ENCODE results near the gene TTC7B. TPM values are rescaled to one million over a fixed set of nuclear protein-coding genes. Genes with fewer than 3 reads are reported as not detected.

Gene TTC7B
- total and polyA plus RNA-seq, 2 donors (not counting 1 experiment from before 2014, with no cell fraction given): 18.8 to 37.5 TPM

DNA sequence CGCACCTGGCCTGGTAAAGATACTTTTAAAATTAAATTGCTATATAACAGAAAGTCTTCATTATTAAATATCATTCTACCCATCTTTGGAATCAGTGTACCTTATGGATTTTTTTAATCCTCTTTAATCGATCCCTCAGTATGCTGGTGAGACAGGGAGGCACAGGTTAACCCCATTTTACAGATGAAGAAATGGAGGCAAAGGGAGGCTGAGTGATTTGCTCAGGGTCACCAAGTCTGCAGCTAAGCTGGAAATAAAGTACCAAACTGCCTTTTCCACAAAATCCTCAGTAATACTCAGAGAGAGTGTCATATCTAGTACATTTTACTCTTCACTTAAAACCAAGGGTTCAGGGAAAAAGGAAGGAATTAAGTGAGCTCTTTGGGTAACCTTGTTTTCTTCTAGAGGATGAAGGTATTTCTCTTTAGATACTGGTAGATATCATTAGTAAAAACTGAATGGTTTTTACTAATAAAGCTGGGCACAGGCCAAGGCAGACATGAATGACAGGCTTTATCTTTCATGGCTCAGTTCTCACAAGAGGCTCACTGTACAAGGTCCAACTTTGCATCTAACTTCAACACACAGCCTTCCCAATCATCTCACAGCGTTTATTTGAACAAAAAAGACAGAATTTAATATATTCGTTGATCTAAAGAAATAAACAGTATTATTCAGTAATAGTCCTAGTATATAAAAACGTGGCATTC, 35.3 kb upstream of the TTC7B start:
- Histone ChIP-seq H3K9ac (ENCODE audit: insufficient read depth, low read length) (no peak overlapping the region), H3K4me2 (ENCODE audit: extremely low read depth, insufficient read depth, low read length) (no peak overlapping the region)

DNA sequence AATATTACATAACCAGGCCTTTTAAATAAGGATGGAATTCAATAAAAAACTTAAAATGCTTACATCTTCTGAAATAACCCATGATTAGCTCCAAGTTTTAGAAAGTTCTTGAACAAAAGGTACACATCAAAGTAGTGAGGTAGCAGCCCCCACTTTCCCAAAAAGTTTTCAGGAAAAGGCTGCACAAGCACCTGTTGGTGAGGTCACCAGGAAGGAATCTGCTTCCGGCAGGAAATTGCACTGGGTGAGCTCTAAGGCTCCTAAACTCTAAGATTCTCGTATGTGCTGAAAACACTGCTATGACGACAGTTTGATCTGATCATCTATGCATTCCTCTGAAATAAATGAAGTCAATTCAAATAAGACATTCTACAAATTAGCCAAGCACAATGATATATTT, 34.3 kb upstream of the TTC7B start:
- H3K27me3 ChIP-seq (ENCODE audit: control insufficient read depth, insufficient read depth, low read length): no peaks in the 10 kb centered on the region
- no peaks in the 10 kb centered on the region for H3K4me1 ChIP-seq (ENCODE audit: control insufficient read depth, extremely low read depth, insufficient read depth, low read length)
- no peak overlapping the region for H2AFZ ChIP-seq (ENCODE audit: low read length)
- H3K4me2 ChIP-seq (ENCODE audit: extremely low read depth, insufficient read depth, low read length): no peak overlapping the region
- no peaks in the 10 kb centered on the region for H4K20me1 ChIP-seq (ENCODE audit: control insufficient read depth, extremely low read depth, insufficient read depth, low read length)
- no peak overlapping the region for H3K9ac ChIP-seq (ENCODE audit: insufficient read depth, low read length)
- no peaks in the 10 kb centered on the region for H3K9me3 ChIP-seq (ENCODE audit: control insufficient read depth, insufficient read depth, low read depth, low read length)
- DNase-seq (ENCODE audit: low read depth in 2 of 2): peak; percentile 16 to 77
- H3K36me3 ChIP-seq (ENCODE audit: control insufficient read depth, insufficient read depth, low read length): no peaks in the 10 kb centered on the region
- no peak overlapping the region for H3K4me3 ChIP-seq (replicated peaks in 1 of 4; ENCODE audit: control extremely low read depth in 1 of 4, insufficient read depth in 1 of 4, low read depth in 3 of 4, low read length in 4 of 4)
- no peaks in the 10 kb centered on the region for H3K79me2 ChIP-seq (ENCODE audit: control insufficient read depth, insufficient read depth, low read length)
- H3K27ac ChIP-seq (ENCODE audit: insufficient read depth, low read length): peak overlapping the region; percentile 34
- TF ChIP-seq, protein P1, sequence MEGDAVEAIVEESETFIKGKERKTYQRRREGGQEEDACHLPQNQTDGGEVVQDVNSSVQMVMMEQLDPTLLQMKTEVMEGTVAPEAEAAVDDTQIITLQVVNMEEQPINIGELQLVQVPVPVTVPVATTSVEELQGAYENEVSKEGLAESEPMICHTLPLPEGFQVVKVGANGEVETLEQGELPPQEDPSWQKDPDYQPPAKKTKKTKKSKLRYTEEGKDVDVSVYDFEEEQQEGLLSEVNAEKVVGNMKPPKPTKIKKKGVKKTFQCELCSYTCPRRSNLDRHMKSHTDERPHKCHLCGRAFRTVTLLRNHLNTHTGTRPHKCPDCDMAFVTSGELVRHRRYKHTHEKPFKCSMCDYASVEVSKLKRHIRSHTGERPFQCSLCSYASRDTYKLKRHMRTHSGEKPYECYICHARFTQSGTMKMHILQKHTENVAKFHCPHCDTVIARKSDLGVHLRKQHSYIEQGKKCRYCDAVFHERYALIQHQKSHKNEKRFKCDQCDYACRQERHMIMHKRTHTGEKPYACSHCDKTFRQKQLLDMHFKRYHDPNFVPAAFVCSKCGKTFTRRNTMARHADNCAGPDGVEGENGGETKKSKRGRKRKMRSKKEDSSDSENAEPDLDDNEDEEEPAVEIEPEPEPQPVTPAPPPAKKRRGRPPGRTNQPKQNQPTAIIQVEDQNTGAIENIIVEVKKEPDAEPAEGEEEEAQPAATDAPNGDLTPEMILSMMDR (conservative IDR thresholded peaks at IDR 0.05 in 1 of 2, IDR thresholded peaks at IDR 0.05 in 1 of 2; ENCODE audit: low read depth in 1 of 2, low read length in 2 of 2): no peak
- no peak for TF ChIP-seq EZH2 (IDR thresholded peaks at IDR 0.05; ENCODE audit: low read length, missing control alignments)

More for the DNA sequence above, 35.3 kb upstream of the TTC7B start:
- no peaks in the 10 kb centered on the region for H3K9me3 ChIP-seq (ENCODE audit: control insufficient read depth, insufficient read depth, low read depth, low read length)
- no peaks in the 10 kb centered on the region for H3K36me3 ChIP-seq (ENCODE audit: control insufficient read depth, insufficient read depth, low read length)
- no peaks in the 10 kb centered on the region for H3K4me1 ChIP-seq (ENCODE audit: control insufficient read depth, extremely low read depth, insufficient read depth, low read length)
- no peak for DNase-seq (ENCODE audit: low read depth in 2 of 2)
- H3K79me2 ChIP-seq (ENCODE audit: control insufficient read depth, insufficient read depth, low read length): no peaks in the 10 kb centered on the region
- peak overlapping the region; percentile 29 for H3K27ac ChIP-seq (ENCODE audit: insufficient read depth, low read length)
- no peaks in the 10 kb centered on the region for H3K27me3 ChIP-seq (ENCODE audit: control insufficient read depth, insufficient read depth, low read length)
- no peak overlapping the region for H3K4me3 ChIP-seq (replicated peaks in 1 of 4; ENCODE audit: control extremely low read depth in 1 of 4, insufficient read depth in 1 of 4, low read depth in 3 of 4, low read length in 4 of 4)
- TF ChIP-seq EZH2 (IDR thresholded peaks at IDR 0.05; ENCODE audit: low read length, missing control alignments): no peak
- TF ChIP-seq, protein P1 (conservative IDR thresholded peaks at IDR 0.05 in 1 of 2, IDR thresholded peaks at IDR 0.05 in 1 of 2; ENCODE audit: low read depth in 1 of 2, low read length in 2 of 2): no peak
- no peak overlapping the region for H2AFZ ChIP-seq (ENCODE audit: low read length)
- no peaks in the 10 kb centered on the region for H4K20me1 ChIP-seq (ENCODE audit: control insufficient read depth, extremely low read depth, insufficient read depth, low read length)

DNA sequence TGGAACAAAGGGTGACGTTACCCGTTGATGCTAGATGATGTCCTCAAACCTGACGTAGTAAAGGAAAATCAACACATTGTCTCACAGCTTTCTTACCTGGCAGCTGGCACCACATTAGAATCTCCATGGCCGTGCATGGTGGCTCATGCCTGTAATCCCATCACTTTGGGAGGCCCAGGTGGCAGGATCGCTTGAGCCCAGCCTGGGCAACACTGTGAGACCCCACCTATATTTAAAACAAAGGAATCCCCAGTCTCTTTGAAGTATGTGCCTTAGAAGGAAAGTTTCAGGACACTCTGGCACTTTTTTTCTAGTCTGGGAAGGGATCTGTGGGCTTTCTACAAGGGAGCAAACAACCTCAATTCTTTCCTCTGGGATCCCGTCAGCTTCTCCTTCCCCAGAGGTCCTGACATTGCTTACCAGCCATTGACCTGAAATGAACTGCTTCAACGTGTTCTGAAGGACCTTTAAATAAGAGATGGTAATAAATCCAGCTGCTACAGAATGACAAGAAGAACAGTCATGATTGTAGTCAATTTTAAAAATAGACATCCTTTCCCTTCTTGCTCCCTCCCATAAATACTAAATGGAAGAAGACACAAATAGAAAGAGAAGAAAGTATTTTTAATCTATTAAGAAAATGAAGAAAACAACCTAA, 33.7 kb upstream of the TTC7B start:
- Histone ChIP-seq H2AFZ (ENCODE audit: low read length) (no peak overlapping the region), H3K9me3 (ENCODE audit: control insufficient read depth, insufficient read depth, low read depth, low read length) (no peaks in the 10 kb centered on the region), H3K79me2 (ENCODE audit: control insufficient read depth, insufficient read depth, low read length) (no peaks in the 10 kb centered on the region), H3K36me3 (ENCODE audit: control insufficient read depth, insufficient read depth, low read length) (no peaks in the 10 kb centered on the region), H3K27me3 (ENCODE audit: control insufficient read depth, insufficient read depth, low read length) (no peaks in the 10 kb centered on the region), H4K20me1 (ENCODE audit: control insufficient read depth, extremely low read depth, insufficient read depth, low read length) (no peaks in the 10 kb centered on the region), H3K9ac (ENCODE audit: insufficient read depth, low read length) (no peak overlapping the region), H3K4me1 (ENCODE audit: control insufficient read depth, extremely low read depth, insufficient read depth, low read length) (no peaks in the 10 kb centered on the region), H3K4me3 (replicated peaks in 1 of 4; ENCODE audit: control extremely low read depth in 1 of 4, insufficient read depth in 1 of 4, low read depth in 3 of 4, low read length in 4 of 4) (no peak overlapping the region), H3K27ac (ENCODE audit: insufficient read depth, low read length) (no peak overlapping the region), H3K4me2 (ENCODE audit: extremely low read depth, insufficient read depth, low read length) (no peak overlapping the region)
- no peak for DNase-seq (ENCODE audit: low read depth in 2 of 2)
- TF ChIP-seq EZH2 (IDR thresholded peaks at IDR 0.05; ENCODE audit: low read length, missing control alignments): no peak
- TF ChIP-seq, protein P1 (conservative IDR thresholded peaks at IDR 0.05 in 1 of 2, IDR thresholded peaks at IDR 0.05 in 1 of 2; ENCODE audit: low read depth in 1 of 2, low read length in 2 of 2): no peak

All from fibroblast of lung (primary cell).